OCI-LY7 (cell line): ENCODE measurements around the gene RNASE4.

ENCODE experiments used
- EZH2phosphoT487 ChIP-seq: fragments of 200-600 bp; sonication (generic); IDR thresholded peaks from 2 replicates; pipeline ENCODE4 v1.6.1; 2018; ENCODE audit warnings: low read depth, borderline replicate concordance, mild to moderate bottlenecking, mixed run types, antibody characterized with exemption, low read length, moderate library complexity, mixed read lengths
- TF ChIP-seq, protein P1 (sequence below): fragments of 200-600 bp; sonication (generic); conservative IDR thresholded peaks from 2 replicates; pipeline ENCODE4 v1.5.1; 2014; ENCODE audit warnings: mild to moderate bottlenecking, antibody characterized with exemption, low read length, moderate library complexity, mixed read lengths

DNA sequence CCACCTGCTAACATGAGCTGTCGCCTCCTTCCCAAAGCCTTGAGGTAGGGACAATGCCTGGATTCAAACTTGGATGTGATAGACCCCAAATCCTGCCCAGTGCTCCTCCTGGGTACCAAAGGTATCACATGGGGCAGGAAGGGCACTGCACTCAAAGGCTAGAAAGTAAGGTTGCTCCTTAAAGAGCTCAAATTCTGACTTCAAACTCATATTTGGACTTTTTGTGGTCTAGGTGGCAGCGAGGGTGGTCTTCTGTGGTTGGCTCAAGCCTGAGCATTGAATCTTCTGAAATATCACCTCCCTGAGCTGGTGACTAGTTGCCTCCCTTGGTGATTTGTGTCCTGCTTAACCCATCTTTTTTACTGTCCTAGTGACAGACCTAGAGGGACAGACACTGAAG lies 8.3 kb upstream of the RNASE4 start:
- TF ChIP-seq, protein P1, sequence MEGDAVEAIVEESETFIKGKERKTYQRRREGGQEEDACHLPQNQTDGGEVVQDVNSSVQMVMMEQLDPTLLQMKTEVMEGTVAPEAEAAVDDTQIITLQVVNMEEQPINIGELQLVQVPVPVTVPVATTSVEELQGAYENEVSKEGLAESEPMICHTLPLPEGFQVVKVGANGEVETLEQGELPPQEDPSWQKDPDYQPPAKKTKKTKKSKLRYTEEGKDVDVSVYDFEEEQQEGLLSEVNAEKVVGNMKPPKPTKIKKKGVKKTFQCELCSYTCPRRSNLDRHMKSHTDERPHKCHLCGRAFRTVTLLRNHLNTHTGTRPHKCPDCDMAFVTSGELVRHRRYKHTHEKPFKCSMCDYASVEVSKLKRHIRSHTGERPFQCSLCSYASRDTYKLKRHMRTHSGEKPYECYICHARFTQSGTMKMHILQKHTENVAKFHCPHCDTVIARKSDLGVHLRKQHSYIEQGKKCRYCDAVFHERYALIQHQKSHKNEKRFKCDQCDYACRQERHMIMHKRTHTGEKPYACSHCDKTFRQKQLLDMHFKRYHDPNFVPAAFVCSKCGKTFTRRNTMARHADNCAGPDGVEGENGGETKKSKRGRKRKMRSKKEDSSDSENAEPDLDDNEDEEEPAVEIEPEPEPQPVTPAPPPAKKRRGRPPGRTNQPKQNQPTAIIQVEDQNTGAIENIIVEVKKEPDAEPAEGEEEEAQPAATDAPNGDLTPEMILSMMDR, result no peak
- no peak for TF ChIP-seq EZH2phosphoT487
